Trophoblast cell (in vitro differentiated cells and primary cell): ENCODE results near the gene SMURF2.

Source experiments
- DNase-seq, 2 donors: peaks; one replicate each; pipeline ENCODE4 v3.0.0-alpha.2; 2016
- H2AFZ ChIP-seq: 2 replicates; pipeline ENCODE4 v1.6.1; 2013; ENCODE audit warnings: low read length, moderate library complexity, mild to moderate bottlenecking; ENCODE audit not compliant: insufficient read depth, poor library complexity
- H2AK5ac ChIP-seq: 2 replicates; pipeline ENCODE4 v1.6.1; 2013; ENCODE audit warnings: mild to moderate bottlenecking, low read length
- H2BK120ac ChIP-seq: 2 replicates; pipeline ENCODE4 v1.6.1; 2013; ENCODE audit warnings: low read length, mild to moderate bottlenecking, moderate library complexity; ENCODE audit not compliant: insufficient read depth, poor library complexity
- H2BK12ac ChIP-seq: 2 replicates; pipeline ENCODE4 v1.6.1; 2013; ENCODE audit warnings: mild to moderate bottlenecking, low read length, moderate library complexity
- H2BK5ac ChIP-seq: 2 replicates; pipeline ENCODE4 v1.6.1; 2013; ENCODE audit warnings: low read length, low read depth, moderate library complexity, mild to moderate bottlenecking; ENCODE audit not compliant: poor library complexity
- H3K14ac ChIP-seq: 2 replicates; pipeline ENCODE4 v1.6.1; 2013; ENCODE audit warnings: mild to moderate bottlenecking, low read length
- H3K18ac ChIP-seq: 2 replicates; pipeline ENCODE4 v1.6.1; 2013; ENCODE audit warnings: mild to moderate bottlenecking, low read length
- H3K23ac ChIP-seq: 2 replicates; pipeline ENCODE4 v1.6.1; 2013; ENCODE audit warnings: low read length
- H3K27ac ChIP-seq: 2 replicates; pipeline ENCODE4 v1.5.1; 2013; ENCODE audit warnings: low read depth, mild to moderate bottlenecking, inconsistent platforms, low read length, moderate library complexity
- H3K27me3 ChIP-seq: 2 replicates; pipeline ENCODE4 v1.6.1; 2013; ENCODE audit warnings: inconsistent platforms, mild to moderate bottlenecking, low read length, moderate library complexity; ENCODE audit not compliant: insufficient read depth
- H3K36me3 ChIP-seq, 2 experiments: 1 replicate in 1 of 2; 2 replicates in 1 of 2; pipeline ENCODE4 v1.6.1; 2013; ENCODE audit warnings: low read length in 2 of 2, mild to moderate bottlenecking in 2 of 2, moderate library complexity in 1 of 2; ENCODE audit not compliant: insufficient read depth in 2 of 2, control insufficient read depth in 1 of 2
- H3K4ac ChIP-seq: 2 replicates; pipeline ENCODE4 v1.6.1; 2013; ENCODE audit warnings: low read depth, mild to moderate bottlenecking, low read length, moderate library complexity
- H3K4me1 ChIP-seq, 2 experiments: 1 replicate in 1 of 2; 2 replicates in 1 of 2; pipeline ENCODE4 v1.6.1; 2013; ENCODE audit warnings: low read length in 2 of 2, mild to moderate bottlenecking in 2 of 2, moderate library complexity in 1 of 2; ENCODE audit not compliant: insufficient read depth in 2 of 2, control insufficient read depth in 1 of 2
- H3K4me2 ChIP-seq: 2 replicates; pipeline ENCODE4 v1.6.1; 2013; ENCODE audit warnings: inconsistent platforms, mild to moderate bottlenecking, low read length, moderate library complexity
- H3K4me3 ChIP-seq: 2 replicates; pipeline ENCODE4 v1.5.1; 2013; ENCODE audit warnings: mild to moderate bottlenecking, low read depth, low read length, inconsistent platforms
- H3K79me1 ChIP-seq: one replicate; pipeline ENCODE4 v1.6.1; 2013; ENCODE audit warnings: low read length
- H3K79me2 ChIP-seq: 2 replicates; pipeline ENCODE4 v1.6.1; 2013; ENCODE audit warnings: low read length, mild to moderate bottlenecking; ENCODE audit not compliant: control insufficient read depth, insufficient read depth, poor library complexity
- H3K9ac ChIP-seq: 2 replicates; pipeline ENCODE4 v1.6.1; 2013; ENCODE audit warnings: mild to moderate bottlenecking, low read length
- H3K9me3 ChIP-seq: 2 replicates; pipeline ENCODE4 v1.6.1; 2013; ENCODE audit warnings: low read depth, mild to moderate bottlenecking, control low read depth, inconsistent platforms, low read length; ENCODE audit not compliant: insufficient read depth
- H4K12ac ChIP-seq: 2 replicates; pipeline ENCODE4 v1.6.1; 2013; ENCODE audit warnings: low read depth, mild to moderate bottlenecking, low read length, moderate library complexity
- H4K8ac ChIP-seq: 2 replicates; pipeline ENCODE4 v1.6.1; 2013; ENCODE audit warnings: low read depth, mild to moderate bottlenecking, low read length, moderate library complexity
- H4K91ac ChIP-seq: one replicate; pipeline ENCODE4 v1.6.1; 2013; ENCODE audit warnings: low read depth, mild to moderate bottlenecking, low read length, moderate library complexity
- WGBS: extraction: QIAGEN DNeasy Blood & Tissue Kit; methylation state at CpG from one replicate; pipeline ENCODE4 v1.1.7; 2013; ENCODE audit warnings: missing lambda C conversion rate; ENCODE audit not compliant: insufficient read length, insufficient coverage; ENCODE audit errors: extremely low coverage; 5-methylcytosine and 5-hydroxymethylcytosine counted together

The SMURF2 gene

DNA sequence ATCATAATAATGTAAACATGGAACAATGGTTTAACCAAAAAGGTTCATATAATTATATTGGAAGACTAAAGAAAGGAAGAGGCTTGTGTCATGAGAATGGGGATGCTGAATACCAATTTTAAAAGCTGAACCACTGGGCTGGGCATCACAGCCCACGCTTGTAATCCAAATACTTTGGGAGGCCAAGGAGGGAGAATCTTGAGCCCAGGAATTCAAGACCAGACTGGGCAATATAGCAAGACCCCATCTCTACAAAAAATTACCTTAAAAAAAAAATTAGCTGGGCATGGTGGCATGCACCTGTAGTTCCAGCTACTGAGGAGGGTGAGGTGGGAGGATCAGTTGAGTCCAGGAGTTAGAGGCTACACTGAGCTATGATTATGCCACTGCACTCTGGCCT is 65.1 kb downstream of the SMURF2 start:
- Histone ChIP-seq H3K4me2 (no peak overlapping the region), H2BK5ac (no peak overlapping the region)

DNA sequence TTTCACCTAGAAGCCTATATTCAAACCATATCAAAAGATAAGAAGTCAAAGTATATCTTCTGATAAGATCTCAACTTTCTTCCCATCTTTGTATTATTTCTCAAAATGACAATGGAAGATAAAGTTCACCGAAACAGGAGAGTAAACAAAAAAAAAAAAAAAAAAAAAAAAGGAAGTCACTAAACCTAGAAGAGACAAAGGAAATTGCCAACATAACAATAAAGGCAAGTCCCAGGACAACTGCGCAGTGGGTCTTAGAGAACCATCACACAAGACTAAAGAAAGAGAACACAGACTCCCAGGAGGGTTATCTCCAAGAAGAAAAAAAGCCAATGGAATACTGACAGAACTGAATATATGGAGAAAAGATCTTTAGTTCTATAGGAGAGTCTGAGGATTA is 65.7 kb downstream of the SMURF2 start:
- Histone ChIP-seq H4K12ac (no peak overlapping the region), H3K4me1 (peaks cover 0 to 4% of the 10 kb centered on the region in 2 experiments), H3K9me3 (no peaks in the 10 kb centered on the region), H2AK5ac (no peak overlapping the region), H3K36me3 (peaks cover 6 to 12% of the 10 kb centered on the region in 2 experiments), H3K14ac (no peak overlapping the region), H2BK5ac (no peak overlapping the region), H2AFZ (no peak overlapping the region), H3K79me2 (peaks cover 2% of the 10 kb centered on the region), H4K91ac (no peak overlapping the region), H3K18ac (no peak overlapping the region), H4K8ac (no peak overlapping the region), H3K4ac (no peak overlapping the region), H2BK120ac (no peak overlapping the region), H3K79me1 (no peaks in the 10 kb centered on the region), H3K4me2 (no peak overlapping the region), H3K9ac (no peak overlapping the region), H3K23ac (no peak overlapping the region), H3K4me3 (no peak overlapping the region), H3K27ac (no peak overlapping the region), H3K27me3 (no peaks in the 10 kb centered on the region), H2BK12ac (no peak overlapping the region)
- no peak for DNase-seq
- no CpG with 5 or more reads among the region's 2 CpGs for WGBS

More for the DNA sequence above, 65.1 kb downstream of the SMURF2 start:
- Histone ChIP-seq H3K79me2 (peaks cover 2% of the 10 kb centered on the region), H3K27ac (no peak overlapping the region), H3K18ac (no peak overlapping the region), H3K4ac (no peak overlapping the region), H3K36me3 (peaks cover 4 to 12% of the 10 kb centered on the region in 2 experiments), H2BK120ac (no peak overlapping the region), H3K4me3 (no peak overlapping the region), H4K12ac (no peak overlapping the region), H2AK5ac (no peak overlapping the region), H3K9ac (no peak overlapping the region), H3K14ac (no peak overlapping the region), H3K9me3 (no peaks in the 10 kb centered on the region), H3K23ac (no peak overlapping the region), H3K27me3 (no peaks in the 10 kb centered on the region), H4K8ac (no peak overlapping the region), H3K79me1 (no peaks in the 10 kb centered on the region), H2BK12ac (no peak overlapping the region), H2AFZ (no peak overlapping the region), H3K4me1 (peaks cover 0 to 4% of the 10 kb centered on the region in 2 experiments), H4K91ac (no peak overlapping the region)
- DNase-seq, result no peak
- no CpG with 5 or more reads among the region's 1 CpG for WGBS

GRCh38 chr17:64591944-64592343 is 70.2 kb downstream of the SMURF2 start:
- Histone ChIP-seq H3K4me2 (no peak overlapping the region), H3K4ac (no peak overlapping the region), H3K14ac (no peak overlapping the region), H3K79me2 (no peaks in the 10 kb centered on the region), H2AK5ac (no peak overlapping the region), H3K27me3 (no peaks in the 10 kb centered on the region), H3K18ac (no peak overlapping the region), H3K27ac (no peak overlapping the region), H3K23ac (no peak overlapping the region), H3K9ac (no peak overlapping the region), H3K4me1 (no peaks in the 10 kb centered on the region), H2AFZ (no peak overlapping the region), H4K8ac (no peak overlapping the region), H2BK12ac (no peak overlapping the region), H2BK5ac (no peak overlapping the region), H4K12ac (no peak overlapping the region), H3K4me3 (no peak overlapping the region), H3K9me3 (no peaks in the 10 kb centered on the region), H3K79me1 (no peaks in the 10 kb centered on the region), H2BK120ac (no peak overlapping the region), H3K36me3 (peaks cover 4 to 7% of the 10 kb centered on the region in 2 experiments), H4K91ac (no peak overlapping the region)
- no CpG with 5 or more reads among the region's 1 CpG for WGBS
- no peak for DNase-seq

GRCh38 chr17:64585146-64585545 is 77.0 kb downstream of the SMURF2 start:
- H2AK5ac ChIP-seq, result no peak overlapping the region
- no peaks in the 10 kb centered on the region for H3K9me3 ChIP-seq
- H3K9ac ChIP-seq, result no peak overlapping the region
- no CpG with 5 or more reads among the region's 2 CpGs for WGBS
- H2AFZ ChIP-seq, result no peak overlapping the region
- H3K14ac ChIP-seq, result no peak overlapping the region
- H4K91ac ChIP-seq, result no peak overlapping the region
- no peak overlapping the region for H3K18ac ChIP-seq
- no peak overlapping the region for H4K12ac ChIP-seq
- H3K79me1 ChIP-seq, result no peaks in the 10 kb centered on the region
- DNase-seq, result no peak
- no peak overlapping the region for H2BK120ac ChIP-seq
- H4K8ac ChIP-seq, result no peak overlapping the region
- H3K27ac ChIP-seq, result no peak overlapping the region
- H3K23ac ChIP-seq, result no peak overlapping the region
- H2BK12ac ChIP-seq, result no peak overlapping the region
- no peaks in the 10 kb centered on the region for H3K79me2 ChIP-seq
- no peak overlapping the region for H3K4me2 ChIP-seq
- H3K4me1 ChIP-seq, result no peaks in the 10 kb centered on the region
- H3K4ac ChIP-seq, result no peak overlapping the region
- H3K4me3 ChIP-seq, result no peak overlapping the region
- H3K36me3 ChIP-seq, result peaks cover 13 to 25% of the 10 kb centered on the region in 2 experiments
- no peaks in the 10 kb centered on the region for H3K27me3 ChIP-seq
- no peak overlapping the region for H2BK5ac ChIP-seq
